ENCODE measurements around the gene EBF3.

- TF ChIP-seq POLR2A (IDR thresholded peaks at IDR 0.05) (no peak), CTCF (IDR thresholded peaks at IDR 0.05) (no peak)
These were observed 14.2 kb downstream of the EBF3 start for GRCh38 chr10:129949891-129950291.
